ENCODE results near the gene TIRAP. TPM values are rescaled to one million over a fixed set of nuclear protein-coding genes. Genes with fewer than 3 reads are reported as not detected.
"Not testable (repeated sequence)": the region's sequence is repeated elsewhere in the genome, so short reads cannot be mapped to it uniquely, and the experiment has no call there.

TIRAP gene
- total RNA-seq = 3.9 TPM

- peak; percentile 33 for DNase-seq
These were observed at the start of gene TIRAP for GRCh38 chr11:126282736-126283591. TSS of gene TIRAP (plus strand) at chr11:126283093. CDS start at chr11:126290895, 7,802 bp downstream.

- no peak for DNase-seq
These were observed 49.5 kb upstream of the TIRAP start for GRCh38 chr11:126233391-126233790.

GRCh38 chr11:126246636-126247035 is 36.3 kb upstream of the TIRAP start:
- DNase-seq = no peak

GRCh38 chr11:126253265-126253664 is 29.6 kb upstream of the TIRAP start:
- no peak for DNase-seq

- DNase-seq = no peak
These were observed 28.1 kb upstream of the TIRAP start for GRCh38 chr11:126254819-126255218.

- DNase-seq = not testable (repeated sequence)
These were observed 27.4 kb upstream of the TIRAP start for GRCh38 chr11:126255507-126255906.

- no peak for DNase-seq
These were observed 26.7 kb upstream of the TIRAP start for GRCh38 chr11:126256216-126256615.

GRCh38 chr11:126257144-126257543 is 25.7 kb upstream of the TIRAP start:
- DNase-seq = no peak

- no peak for DNase-seq
These were observed 25.1 kb upstream of the TIRAP start for GRCh38 chr11:126257764-126258163.

GRCh38 chr11:126262216-126262615 is 20.7 kb upstream of the TIRAP start:
- DNase-seq = no peak

- no peak for DNase-seq
These were observed 19.4 kb upstream of the TIRAP start for GRCh38 chr11:126263489-126263888.

- no peak for DNase-seq
These were observed 17.1 kb upstream of the TIRAP start for GRCh38 chr11:126265811-126266210.

GRCh38 chr11:126267650-126268049 is 15.2 kb upstream of the TIRAP start:
- DNase-seq = no peak

- no peak for DNase-seq
These were observed 14.6 kb upstream of the TIRAP start for GRCh38 chr11:126268361-126268707.

GRCh38 chr11:126268708-126269579 is 13.9 kb upstream of the TIRAP start, which contains the start of the genes FOXRED1 and SRPRA:
TSS of gene FOXRED1 (plus strand) at chr11:126269154. CDS start at chr11:126269207, 53 bp downstream.
TSS of gene SRPRA (minus strand) at chr11:126268895. CDS start at chr11:126268804, 91 bp downstream.
- DNase-seq = peak; percentile 99

GRCh38 chr11:126277322-126277721 is 5.6 kb upstream of the TIRAP start:
- DNase-seq = no peak

GRCh38 chr11:126277780-126278179 is 5.1 kb upstream of the TIRAP start:
- no peak for DNase-seq

- no peak for DNase-seq
These were observed 3.7 kb upstream of the TIRAP start for GRCh38 chr11:126279191-126279590.

- no peak for DNase-seq
These were observed 2.3 kb upstream of the TIRAP start for GRCh38 chr11:126280595-126280994.

- no peak for DNase-seq
These were observed 1.6 kb upstream of the TIRAP start for GRCh38 chr11:126281245-126281644.

GRCh38 chr11:126281666-126282175 is 1.2 kb upstream of the TIRAP start:
- DNase-seq = no peak

- peak; percentile 48 for DNase-seq
These were observed 545 bp upstream of the TIRAP start for GRCh38 chr11:126282361-126282735.

GRCh38 chr11:126284829-126285228 is 1.9 kb downstream of the TIRAP start:
- peak; percentile 37 for DNase-seq
